Large intestine (tissue), 12 donors: ENCODE results near the gene TRIM25. TPM values are rescaled to one million over a fixed set of nuclear protein-coding genes. Genes with fewer than 3 reads are reported as not detected.

ENCODE experiments used
- DNase-seq, 2 donors: peaks; one replicate each; pipeline versions ENCODE4 v3.0.0 to v3.0.0-alpha.2; 2013
- H3K27ac ChIP-seq: one replicate; pipeline ENCODE4 v1.5.1; 2013; ENCODE audit warnings: low read length
- H3K27me3 ChIP-seq: 2 replicates; pipeline ENCODE4 v1.6.1; 2013; ENCODE audit warnings: low read length; ENCODE audit not compliant: control insufficient read depth, insufficient read depth
- H3K36me3 ChIP-seq: 2 replicates; pipeline ENCODE4 v1.6.1; 2013; ENCODE audit warnings: low read length; ENCODE audit not compliant: control insufficient read depth, insufficient read depth
- H3K4me1 ChIP-seq: one replicate; pipeline ENCODE4 v1.6.1; 2013; ENCODE audit warnings: low read length; ENCODE audit not compliant: control insufficient read depth, insufficient read depth
- H3K4me3 ChIP-seq: one replicate; pipeline ENCODE4 v1.5.1; 2013; ENCODE audit warnings: low read length
- H3K9me3 ChIP-seq: one replicate; pipeline ENCODE4 v1.6.1; 2013; ENCODE audit warnings: mild to moderate bottlenecking, low read depth, low read length, moderate library complexity; ENCODE audit not compliant: control insufficient read depth
- WGBS: methylation state at CpG from one replicate; pipeline ENCODE4 v1.1.5; 2013; ENCODE audit warnings: low lambda C conversion rate; ENCODE audit not compliant: insufficient coverage; 5-methylcytosine and 5-hydroxymethylcytosine counted together
- long read RNA-seq, 11 donors: transcript quantifications; one replicate each; lab custom pipeline, GENCODE V29; 2026
- polyA plus RNA-seq: library from polyadenylated mRNA; unstranded; fragments of 120-200 nt; gene quantifications from one replicate; pipeline ENCODE4 v1.2.1, GENCODE V29; 2013

Gene TRIM25, protein sequence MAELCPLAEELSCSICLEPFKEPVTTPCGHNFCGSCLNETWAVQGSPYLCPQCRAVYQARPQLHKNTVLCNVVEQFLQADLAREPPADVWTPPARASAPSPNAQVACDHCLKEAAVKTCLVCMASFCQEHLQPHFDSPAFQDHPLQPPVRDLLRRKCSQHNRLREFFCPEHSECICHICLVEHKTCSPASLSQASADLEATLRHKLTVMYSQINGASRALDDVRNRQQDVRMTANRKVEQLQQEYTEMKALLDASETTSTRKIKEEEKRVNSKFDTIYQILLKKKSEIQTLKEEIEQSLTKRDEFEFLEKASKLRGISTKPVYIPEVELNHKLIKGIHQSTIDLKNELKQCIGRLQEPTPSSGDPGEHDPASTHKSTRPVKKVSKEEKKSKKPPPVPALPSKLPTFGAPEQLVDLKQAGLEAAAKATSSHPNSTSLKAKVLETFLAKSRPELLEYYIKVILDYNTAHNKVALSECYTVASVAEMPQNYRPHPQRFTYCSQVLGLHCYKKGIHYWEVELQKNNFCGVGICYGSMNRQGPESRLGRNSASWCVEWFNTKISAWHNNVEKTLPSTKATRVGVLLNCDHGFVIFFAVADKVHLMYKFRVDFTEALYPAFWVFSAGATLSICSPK
- polyA plus RNA-seq = 48.5 TPM
- long read RNA-seq, donor 1, full-length matches to known transcripts = 1 of 1 reads
- long read RNA-seq, donor 1, partial matches to known transcripts = 0 of 1 reads
- long read RNA-seq, donor 1, other reads (novel, unspliced or antisense) = 0 of 1 reads
- long read RNA-seq, donor 2, full-length matches to known transcripts = 9 of 9 reads
- long read RNA-seq, donor 2, partial matches to known transcripts = 0 of 9 reads
- long read RNA-seq, donor 2, other reads (novel, unspliced or antisense) = 0 of 9 reads
- long read RNA-seq, donor 3 = 0 reads
- long read RNA-seq, donor 4 = 0 reads
- long read RNA-seq, donor 5 = 0 reads
- long read RNA-seq, donor 6, full-length matches to known transcripts = 2 of 12 reads
- long read RNA-seq, donor 6, partial matches to known transcripts = 10 of 12 reads
- long read RNA-seq, donor 6, other reads (novel, unspliced or antisense) = 0 of 12 reads
- long read RNA-seq, donor 7, partial matches to known transcripts = 5 of 7 reads
- long read RNA-seq, donor 7, other reads (novel, unspliced or antisense) = 0 of 7 reads
- long read RNA-seq, donor 8, full-length matches to known transcripts = 4 of 33 reads
- long read RNA-seq, donor 8, partial matches to known transcripts = 29 of 33 reads
- long read RNA-seq, donor 8, other reads (novel, unspliced or antisense) = 0 of 33 reads
- long read RNA-seq, donor 9, full-length matches to known transcripts = 2 of 2 reads
- long read RNA-seq, donor 9, partial matches to known transcripts = 0 of 2 reads
- long read RNA-seq, donor 9, other reads (novel, unspliced or antisense) = 0 of 2 reads
- long read RNA-seq, donor 10, full-length matches to known transcripts = 4 of 4 reads
- long read RNA-seq, donor 10, partial matches to known transcripts = 0 of 4 reads
- long read RNA-seq, donor 10, other reads (novel, unspliced or antisense) = 0 of 4 reads
- long read RNA-seq, donor 11, full-length matches to known transcripts = 3 of 3 reads
- long read RNA-seq, donor 11, partial matches to known transcripts = 0 of 3 reads
- long read RNA-seq, donor 11, other reads (novel, unspliced or antisense) = 0 of 3 reads

DNA sequence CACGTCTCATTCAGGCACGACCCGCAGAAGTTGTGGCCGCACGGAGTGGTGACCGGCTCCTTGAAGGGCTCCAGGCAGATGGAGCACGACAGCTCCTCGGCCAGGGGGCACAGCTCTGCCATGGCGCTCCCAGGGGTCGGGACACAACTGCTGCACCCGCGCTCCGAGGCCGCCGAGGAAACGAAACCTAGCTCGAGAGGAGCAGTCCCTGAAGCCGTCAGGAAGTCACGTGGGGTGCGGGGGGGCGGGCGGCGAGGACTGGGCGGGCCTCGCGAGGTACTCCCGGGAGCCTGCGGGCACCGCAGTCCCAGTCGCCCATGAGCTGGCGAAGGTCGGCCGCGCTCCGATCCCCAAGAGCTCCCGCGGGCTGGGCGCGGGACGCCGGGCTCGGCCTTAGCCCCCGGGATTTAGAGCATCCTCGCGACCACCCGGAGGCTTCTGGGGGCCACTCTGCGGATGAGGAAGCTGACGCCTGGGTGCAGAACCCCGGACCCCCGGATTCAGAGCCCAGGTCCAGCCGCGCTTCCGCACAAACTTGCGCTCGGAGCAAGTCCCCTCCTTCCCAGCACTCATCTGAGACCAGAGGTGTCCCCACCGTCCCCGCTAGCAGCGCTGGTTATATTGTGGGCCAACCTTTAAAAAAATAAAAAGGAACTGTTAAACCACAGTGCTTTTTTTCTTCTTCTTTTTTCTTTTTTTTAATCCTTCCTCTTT, at the start of gene TRIM25:
TSS of gene TRIM25 (minus strand) at position 183 of the 714 bp plus-strand sequence. CDS start at position 122, 61 bp downstream.
- no peaks in the 10 kb centered on the region for H3K36me3 ChIP-seq
- H3K27ac ChIP-seq = peak within 1 kb of the TSS; percentile 89
- H3K4me3 ChIP-seq = peak within 1 kb of the TSS; percentile 96
- no peaks in the 10 kb centered on the region for H3K9me3 ChIP-seq
- WGBS = 0% methylated on average over 1 of the region's 58 CpGs
- H3K27me3 ChIP-seq = no peaks in the 10 kb centered on the region
- peaks cover 20% of the 10 kb centered on the region for H3K4me1 ChIP-seq
- DNase-seq = peak; percentile 96 to 97

DNA sequence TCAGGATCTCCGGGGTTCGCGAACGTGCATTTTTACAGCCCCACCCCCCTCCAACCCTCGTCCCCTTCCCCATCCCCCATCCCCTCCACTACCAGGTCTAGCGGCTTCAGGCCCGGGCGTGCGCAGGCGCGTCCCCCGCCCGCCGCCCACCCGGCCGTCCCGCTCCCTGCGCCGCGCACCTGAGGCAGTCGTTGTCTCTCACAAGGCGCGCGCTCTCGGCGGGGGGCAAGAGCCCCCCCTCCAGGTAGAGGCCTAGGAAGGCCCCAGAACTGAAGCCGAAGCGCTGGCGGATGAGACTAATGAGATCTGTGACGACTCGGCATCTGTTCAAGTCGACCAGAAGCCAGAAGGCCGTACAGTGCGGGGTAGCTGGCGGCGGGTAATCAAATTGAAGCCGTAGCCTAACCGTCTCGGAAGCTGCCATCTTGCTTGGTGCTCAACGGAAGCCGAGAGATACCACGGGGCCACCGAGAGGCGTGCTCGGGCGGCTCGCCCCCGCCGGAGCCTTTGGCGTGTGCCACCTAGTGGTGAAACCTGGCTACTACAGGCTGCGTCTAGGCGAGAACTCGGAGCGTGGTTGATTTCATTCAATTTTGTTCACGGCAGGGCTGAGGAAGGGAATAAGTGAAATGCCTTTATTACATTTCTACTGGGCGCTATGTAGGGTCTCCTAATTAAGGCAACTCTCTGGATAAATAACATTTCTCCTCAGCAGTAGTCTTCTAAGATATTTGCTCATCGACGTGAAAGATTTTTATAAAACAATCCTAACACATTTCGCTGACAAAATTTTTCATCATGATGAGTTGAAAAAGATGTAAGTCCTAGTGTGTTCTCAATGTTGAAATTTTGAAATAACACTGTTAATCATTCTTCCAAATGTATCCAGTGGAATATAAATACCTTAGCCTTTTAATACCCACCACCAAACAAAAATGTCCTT, 47.0 kb upstream of the TRIM25 start, which contains the start of gene COIL:
TSS of gene COIL (minus strand) at position 455 of the 943 bp plus-strand sequence. CDS start at position 424, 31 bp downstream.
- WGBS = 74% methylated on average over 3 of the region's 59 CpGs
- Histone ChIP-seq H3K4me3 (peak within 1 kb of the TSS; percentile 87), H3K27me3 (no peaks in the 10 kb centered on the region), H3K9me3 (no peaks in the 10 kb centered on the region), H3K36me3 (no peaks in the 10 kb centered on the region), H3K27ac (peak within 1 kb of the TSS; percentile 93), H3K4me1 (peaks cover 14% of the 10 kb centered on the region)
- peak; percentile 89 to 94 for DNase-seq

DNA sequence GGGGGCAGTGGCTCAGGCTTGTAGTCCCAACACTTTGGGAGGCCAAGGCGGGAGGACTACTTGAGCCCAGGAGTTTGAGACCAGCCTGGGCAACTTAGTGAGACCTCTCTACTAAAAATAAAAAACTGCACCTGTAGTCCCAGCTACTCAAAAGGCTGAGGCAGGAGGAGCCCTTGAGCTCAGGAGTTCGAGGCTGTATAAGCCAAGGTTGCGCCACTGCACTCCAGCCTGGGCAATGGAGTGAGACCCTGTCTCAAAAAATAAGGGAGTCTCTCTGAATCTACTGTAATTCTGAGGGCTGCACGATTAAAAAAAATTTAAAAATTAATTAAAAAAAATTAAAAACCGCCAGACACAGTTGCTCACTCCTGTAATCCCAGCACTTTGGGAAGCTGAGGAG, 43.1 kb upstream of the TRIM25 start:
- 100% methylated on average over 1 of the region's 5 CpGs for WGBS

DNA sequence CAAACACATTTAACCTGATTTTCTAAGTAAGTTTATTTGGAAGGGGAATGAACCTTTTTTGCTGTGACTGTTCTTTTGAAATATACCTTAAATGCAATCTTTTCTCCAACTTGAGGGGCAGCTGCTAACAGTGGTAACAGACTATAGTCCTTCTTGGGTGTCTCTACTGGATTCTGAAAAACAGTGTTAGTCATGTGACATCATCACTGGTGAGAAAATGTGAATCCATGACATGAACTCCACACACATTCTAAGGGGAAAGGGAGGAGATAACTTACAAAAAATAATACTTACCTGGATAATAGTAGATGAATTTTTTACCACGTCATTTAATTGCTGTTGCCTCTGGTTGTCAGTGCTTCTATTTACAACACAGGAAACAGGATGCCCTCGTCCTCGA, 35.7 kb upstream of the TRIM25 start:
- WGBS = no CpG with 5 or more reads among the region's 3 CpGs
- no peaks in the 10 kb centered on the region for H3K9me3 ChIP-seq
- no peaks in the 10 kb centered on the region for H3K27me3 ChIP-seq
- H3K36me3 ChIP-seq = peaks cover 36% of the 10 kb centered on the region
- no peak overlapping the region for H3K27ac ChIP-seq
- no peaks in the 10 kb centered on the region for H3K4me1 ChIP-seq
- no peak overlapping the region for H3K4me3 ChIP-seq
- DNase-seq = no peak

More for the DNA sequence above, 43.1 kb upstream of the TRIM25 start:
- peaks cover 9% of the 10 kb centered on the region for H3K4me1 ChIP-seq
- H3K9me3 ChIP-seq = no peaks in the 10 kb centered on the region
- H3K36me3 ChIP-seq = peaks cover 7% of the 10 kb centered on the region
- H3K27ac ChIP-seq = no peak overlapping the region
- no peak overlapping the region for H3K4me3 ChIP-seq
- no peak for DNase-seq
- H3K27me3 ChIP-seq = no peaks in the 10 kb centered on the region

DNA sequence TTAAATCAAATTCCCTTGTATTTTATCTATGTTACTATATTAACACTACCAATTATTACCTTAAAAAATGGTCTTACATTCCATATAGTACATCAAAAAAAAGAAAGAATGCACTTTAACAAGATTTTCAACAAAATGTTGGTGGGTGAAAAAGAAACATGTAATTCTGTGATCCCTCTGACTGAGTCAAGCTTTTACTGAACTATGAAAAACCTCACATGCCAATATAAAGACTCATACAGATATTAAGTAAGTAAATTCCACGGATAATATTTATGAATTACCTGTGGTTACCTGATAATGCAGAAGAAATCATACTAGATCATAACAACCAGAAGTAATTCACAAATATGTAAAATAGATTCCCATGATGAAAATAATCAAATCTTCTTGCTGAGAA, 34.6 kb upstream of the TRIM25 start:
- Histone ChIP-seq H3K27me3 (no peaks in the 10 kb centered on the region), H3K9me3 (no peaks in the 10 kb centered on the region), H3K4me3 (no peak overlapping the region), H3K36me3 (peaks cover 45% of the 10 kb centered on the region), H3K4me1 (no peaks in the 10 kb centered on the region), H3K27ac (no peak overlapping the region)
- 100% methylated on average over 1 of the region's 1 CpG for WGBS
- DNase-seq = no peak

DNA sequence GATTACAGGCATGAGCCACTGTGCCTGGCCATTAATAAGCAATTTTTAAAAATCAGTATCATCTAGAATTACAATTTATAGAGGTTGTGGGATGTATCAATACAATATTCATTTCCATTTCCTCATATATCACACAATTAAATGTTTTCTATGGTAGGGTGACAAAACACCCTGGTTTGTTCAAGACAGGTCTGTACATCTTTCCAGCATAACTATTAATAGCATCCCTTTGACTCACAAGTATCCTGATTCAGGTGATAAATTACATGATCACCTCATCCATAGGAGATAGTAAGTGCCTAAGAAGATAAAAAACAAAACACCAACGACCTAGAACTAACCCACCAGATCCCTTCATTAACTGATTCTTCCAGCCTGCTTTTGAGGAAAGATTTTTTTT, 33.9 kb upstream of the TRIM25 start:
- Histone ChIP-seq H3K36me3 (peaks cover 48% of the 10 kb centered on the region), H3K4me1 (no peaks in the 10 kb centered on the region), H3K9me3 (no peaks in the 10 kb centered on the region), H3K4me3 (no peak overlapping the region), H3K27me3 (no peaks in the 10 kb centered on the region), H3K27ac (no peak overlapping the region)
- no CpG with 5 or more reads among the region's 1 CpG for WGBS
- no peak for DNase-seq

DNA sequence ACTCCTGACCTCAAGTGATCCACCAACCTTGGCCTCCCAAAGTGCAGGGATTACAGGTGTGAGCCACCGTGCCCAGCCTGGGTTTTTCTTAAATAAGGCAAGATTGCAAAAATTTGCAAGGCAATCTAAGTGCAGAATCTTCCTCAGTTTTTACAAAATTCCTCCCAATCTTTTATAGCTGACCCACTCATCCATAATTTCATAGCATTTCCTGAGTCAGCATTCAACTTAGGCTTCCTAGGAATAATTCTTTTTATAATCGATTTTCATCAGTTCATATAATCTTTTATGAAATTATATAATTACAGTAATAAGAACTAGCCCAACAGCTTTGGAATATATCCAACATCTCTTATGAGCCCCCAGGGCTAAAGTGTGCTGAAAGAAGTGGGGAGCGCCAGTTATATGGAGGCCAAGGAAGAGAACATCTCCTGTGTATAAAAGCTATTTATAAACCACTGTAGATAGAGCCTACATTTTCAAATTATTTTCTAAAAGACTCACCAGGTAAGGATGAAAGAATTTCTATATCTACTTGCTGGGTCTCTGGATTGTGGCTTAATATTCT, 32.2 kb upstream of the TRIM25 start:
- H3K36me3 ChIP-seq = peaks cover 51% of the 10 kb centered on the region
- DNase-seq = no peak
- no peaks in the 10 kb centered on the region for H3K27me3 ChIP-seq
- no peaks in the 10 kb centered on the region for H3K4me1 ChIP-seq
- no peak overlapping the region for H3K4me3 ChIP-seq
- H3K9me3 ChIP-seq = no peaks in the 10 kb centered on the region
- H3K27ac ChIP-seq = no peak overlapping the region
- WGBS = no CpG with 5 or more reads among the region's 3 CpGs

DNA sequence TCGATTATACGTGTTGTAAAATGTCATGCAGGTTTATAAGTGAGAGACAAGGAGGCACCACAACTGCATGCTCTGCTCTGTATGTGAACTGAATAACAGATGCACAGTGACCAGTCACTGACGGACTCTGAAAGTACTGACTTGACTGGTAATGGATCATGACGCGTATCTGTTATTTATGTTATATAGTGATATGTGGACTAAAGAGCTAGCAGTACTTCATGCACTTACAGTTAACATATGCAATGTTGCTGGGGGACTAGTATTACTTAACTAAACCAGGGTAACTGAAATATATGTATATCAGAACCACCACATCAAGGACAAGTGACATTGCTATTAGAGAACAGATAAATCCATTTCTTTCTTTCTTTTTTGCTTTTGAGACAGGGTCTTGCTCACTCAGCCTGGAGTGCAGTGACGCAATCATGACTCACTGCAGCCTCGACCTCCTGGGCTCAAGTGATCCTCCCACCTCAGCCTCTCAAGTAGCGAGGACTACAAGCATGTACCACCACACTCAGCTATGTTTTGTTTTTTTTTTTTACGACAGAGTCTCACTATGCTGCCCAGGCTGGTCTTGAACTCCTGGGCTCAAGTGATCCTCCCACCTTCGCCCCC, 29.8 kb upstream of the TRIM25 start:
- Histone ChIP-seq H3K27me3 (no peaks in the 10 kb centered on the region), H3K9me3 (no peaks in the 10 kb centered on the region), H3K36me3 (peaks cover 53% of the 10 kb centered on the region), H3K27ac (no peak overlapping the region), H3K4me1 (no peaks in the 10 kb centered on the region), H3K4me3 (no peak overlapping the region)
- WGBS = no CpG with 5 or more reads among the region's 10 CpGs
- no peak for DNase-seq
